CD4-positive, alpha-beta T cell (primary cell): Measurements from ENCODE around the gene RALGPS1. TPM values are rescaled to one million over a fixed set of nuclear protein-coding genes. Genes with fewer than 3 reads are reported as not detected.

Experiments
- ATAC-seq: fragments of 200-7000 bp; cut with Tn5 transposase; one replicate; pipeline ENCODE4 v1.10.0; 2022; ENCODE audit warnings: mild to moderate bottlenecking; ENCODE audit not compliant: poor library complexity
- CTCF ChIA-PET: fragments of 350-600 bp; sonication (Branson Sonifier 250); formaldehyde crosslinking; loops from one replicate; lab custom pipeline; 2021; ENCODE audit warnings: antibody characterized with exemption, inconsistent platforms; lab: Charles Lee
- POLR2A ChIA-PET: fragments of 350-600 bp; sonication (Branson Sonifier 250); formaldehyde crosslinking; loops from one replicate; lab custom pipeline; 2021; ENCODE audit warnings: antibody characterized with exemption, inconsistent platforms; lab: Charles Lee
- DNase-seq, 14 experiments: peaks; one replicate each; pipeline ENCODE4 v3.0.0-alpha.2; 2013 to 2020; ENCODE audit warnings: mixed read lengths in 2 of 14
- H3K27ac ChIP-seq, 2 donors: one replicate each; pipeline versions ENCODE4 v1.5.1 to v1.7.0; 2013; ENCODE audit warnings: low read length in 2 of 2, low read depth in 1 of 2, mild to moderate bottlenecking in 1 of 2
- H3K27me3 ChIP-seq, 2 experiments: 1 replicate in 1 of 2; 2 replicates in 1 of 2; pipeline versions ENCODE4 v1.6.1 to v1.7.0; 2013; ENCODE audit warnings: low read length in 2 of 2, control low read depth in 1 of 2, mild to moderate bottlenecking in 1 of 2, moderate library complexity in 1 of 2; ENCODE audit not compliant: insufficient read depth in 2 of 2, control insufficient read depth in 1 of 2
- H3K36me3 ChIP-seq: one replicate; pipeline ENCODE4 v1.6.1; 2013; ENCODE audit warnings: low read length, control low read depth; ENCODE audit not compliant: insufficient read depth
- H3K4me1 ChIP-seq: one replicate; pipeline ENCODE4 v1.6.1; 2013; ENCODE audit warnings: low read length, control low read depth; ENCODE audit not compliant: insufficient read depth
- H3K4me3 ChIP-seq: one replicate; pipeline ENCODE4 v1.5.1; 2013; ENCODE audit warnings: mild to moderate bottlenecking, low read length, moderate library complexity
- H3K9me3 ChIP-seq, 2 experiments: 1 replicate in 1 of 2; 2 replicates in 1 of 2; pipeline versions ENCODE4 v1.6.1 to v1.7.0; 2013; ENCODE audit warnings: low read length in 2 of 2, mild to moderate bottlenecking in 2 of 2, control low read depth in 1 of 2, moderate library complexity in 1 of 2; ENCODE audit not compliant: control insufficient read depth in 1 of 2, insufficient read depth in 1 of 2
- H3K27ac Mint-ChIP-seq: one replicate; pipeline ENCODE4 v1.8.0; 2020; ENCODE audit warnings: mixed read lengths
- H3K27me3 Mint-ChIP-seq: one replicate; pipeline ENCODE4 v1.8.0; 2021; ENCODE audit warnings: mixed read lengths
- H3K36me3 Mint-ChIP-seq: one replicate; pipeline ENCODE4 v1.8.0; 2021; ENCODE audit warnings: low read depth, mixed read lengths
- H3K4me1 Mint-ChIP-seq: one replicate; pipeline ENCODE4 v1.8.0; 2021; ENCODE audit warnings: low read depth, mixed read lengths
- H3K4me3 Mint-ChIP-seq: one replicate; pipeline ENCODE4 v1.8.0; 2020; ENCODE audit warnings: mild to moderate bottlenecking, mixed read lengths
- H3K9me3 Mint-ChIP-seq: one replicate; pipeline ENCODE4 v1.8.0; 2020; ENCODE audit warnings: mixed read lengths
- CTCF ChIP-seq: fragments of 200-600 bp; IDR thresholded peaks from one replicate; pipeline ENCODE4 v1.8.0; 2022; ENCODE audit warnings: antibody characterized with exemption, mild to moderate bottlenecking
- intact Hi-C, 2 experiments: fragments of 100-400 bp; cut with DNase I in 1 of 2; cut with micrococcal nuclease in 1 of 2; formaldehyde crosslinking; loops; one replicate each; pipeline versions ENCODE4 v1.15.1 to v1.9.0; 2023 to 2025; cut with DNase I, micrococcal nuclease
- total RNA-seq, 174 experiments: library from RNA in 2 of 174; stranded (reverse) in 2 of 174; gene quantifications; one replicate each; pipeline ENCODE4 v1.2.3 and lab custom pipeline; 2021 to 2026

Gene RALGPS1
- total RNA-seq, 2 experiments from 2014 or later, result 5.8 to 6.3 TPM

GRCh38 chr9:126965541-126966428, 51.2 kb downstream of the RALGPS1 start:
- peak; percentile 71 for TF ChIP-seq CTCF
- no peak overlapping the region for H3K4me3 Mint-ChIP-seq
- H3K4me3 ChIP-seq, result no peak overlapping the region
- DNase-seq (peak; percentile 27 to 73 (median 40)), ATAC-seq (peak; percentile 69)
- ChIA-PET CTCF (interaction anchor here (1.0 to 1.9 kb wide), 4 partner anchors 25 to 235 kb away, joined by 3 to 6 read pairs (median 6); no protein-coding TSS in a partner anchor), POLR2A (interaction anchor here (1.2 kb wide), 1 partner anchor 10 kb away, joined by 4 read pairs; no protein-coding TSS in a partner anchor)
- intact Hi-C loops, result loop anchor here (1.0 kb wide), 1 partner anchor 234 kb away; no protein-coding TSS in a partner anchor
- no peaks in the 10 kb centered on the region for H3K9me3 ChIP-seq
- peaks cover 30% of the 10 kb centered on the region for H3K27me3 Mint-ChIP-seq
- H3K27ac Mint-ChIP-seq, result no peak overlapping the region
- H3K36me3 ChIP-seq, result no peaks in the 10 kb centered on the region
- no peaks in the 10 kb centered on the region for H3K27me3 ChIP-seq
- H3K4me1 Mint-ChIP-seq, result no peaks in the 10 kb centered on the region
- H3K27ac ChIP-seq, result no peak overlapping the region
- no peaks in the 10 kb centered on the region for H3K9me3 Mint-ChIP-seq
- no peaks in the 10 kb centered on the region for H3K36me3 Mint-ChIP-seq
- H3K4me1 ChIP-seq, result no peaks in the 10 kb centered on the region

GRCh38 chr9:126971261-126971660, 56.7 kb downstream of the RALGPS1 start:
- ATAC-seq, result no peak
- Histone ChIP-seq H3K27ac (no peak overlapping the region), H3K4me1 (no peaks in the 10 kb centered on the region), H3K27me3 (no peaks in the 10 kb centered on the region), H3K9me3 (no peaks in the 10 kb centered on the region), H3K36me3 (no peaks in the 10 kb centered on the region), H3K4me3 (no peak overlapping the region)
- no peak for DNase-seq
- H3K9me3 Mint-ChIP-seq, result no peaks in the 10 kb centered on the region
- ChIA-PET CTCF (no interaction called here), POLR2A (no interaction called here)
- H3K36me3 Mint-ChIP-seq, result no peaks in the 10 kb centered on the region
- intact Hi-C loops, result no loop called here
- no peak overlapping the region for H3K4me3 Mint-ChIP-seq
- peaks cover 29% of the 10 kb centered on the region for H3K27me3 Mint-ChIP-seq
- H3K4me1 Mint-ChIP-seq, result no peaks in the 10 kb centered on the region
- H3K27ac Mint-ChIP-seq, result no peak overlapping the region
- TF ChIP-seq CTCF, result no peak

GRCh38 chr9:126973651-126974529, 59.3 kb downstream of the RALGPS1 start:
- no peak for ATAC-seq
- no peak overlapping the region for H3K27ac Mint-ChIP-seq
- H3K27ac ChIP-seq, result no peak overlapping the region

More at GRCh38 chr9:126973651-126974529, 59.3 kb downstream of the RALGPS1 start:
- ChIA-PET CTCF (interaction anchor here (1.8 kb wide), 1 partner anchor 13 kb away, joined by 4 read pairs; no protein-coding TSS in a partner anchor), POLR2A (no interaction called here)
- Mint-ChIP-seq H3K36me3 (no peaks in the 10 kb centered on the region), H3K9me3 (no peaks in the 10 kb centered on the region), H3K4me3 (no peak overlapping the region), H3K4me1 (no peaks in the 10 kb centered on the region), H3K27me3 (peaks cover 32% of the 10 kb centered on the region)
- Histone ChIP-seq H3K27me3 (no peaks in the 10 kb centered on the region), H3K4me1 (no peaks in the 10 kb centered on the region), H3K9me3 (no peaks in the 10 kb centered on the region), H3K4me3 (no peak overlapping the region), H3K36me3 (no peaks in the 10 kb centered on the region)
- intact Hi-C loops, result no loop called here
- TF ChIP-seq CTCF, result no peak
- DNase-seq, result no peak
